Measurements from ENCODE around the gene AMH.

GRCh38 chr19:2226051-2226839, 22.9 kb upstream of the AMH start:
- TF ChIP-seq CTCF (conservative IDR thresholded peaks at IDR 0.05; ENCODE audit: low read length) = no peak
- no peak for TF ChIP-seq EZH2phosphoT487 (IDR thresholded peaks at IDR 0.05; ENCODE audit: borderline replicate concordance, low read depth, low read length)
